SJCRH30 (cell line): ENCODE results near the gene LZTFL1. TPM values are rescaled to one million over a fixed set of nuclear protein-coding genes. Genes with fewer than 3 reads are reported as not detected.
A peak's percentile ranks its signal among the peaks of the same experiment; 100 is the strongest.

Experiments used
- DNase-seq, 2 experiments: peaks; one replicate each; pipeline ENCODE4 v3.0.0-alpha.2; 2015 to 2020
- H3K27ac ChIP-seq: fragments of 250-450 bp; sonication (Bioruptor Pico); 2 replicates; pipeline ENCODE4 v1.5.1; 2020; ENCODE audit warnings: mild to moderate bottlenecking, moderate library complexity
- H3K27me3 ChIP-seq: fragments of 250-450 bp; sonication (Bioruptor Pico); 2 replicates; pipeline ENCODE4 v1.5.1; 2020; ENCODE audit warnings: mild to moderate bottlenecking, moderate library complexity
- H3K36me3 ChIP-seq: fragments of 250-450 bp; sonication (Bioruptor Pico); 2 replicates; pipeline ENCODE4 v1.5.1; 2020; ENCODE audit warnings: mild to moderate bottlenecking, moderate library complexity
- H3K4me1 ChIP-seq: fragments of 250-450 bp; sonication (Bioruptor Pico); 2 replicates; pipeline ENCODE4 v1.5.1; 2020; ENCODE audit warnings: mild to moderate bottlenecking, moderate library complexity
- H3K4me3 ChIP-seq: fragments of 250-450 bp; sonication (Bioruptor Pico); 2 replicates; pipeline ENCODE4 v1.5.1; 2020; ENCODE audit warnings: mild to moderate bottlenecking, moderate library complexity
- H3K9me3 ChIP-seq: fragments of 250-450 bp; sonication (Bioruptor Pico); replicated peaks from 2 replicates; pipeline ENCODE4 v1.5.1; 2020; ENCODE audit warnings: mild to moderate bottlenecking, moderate library complexity
- total RNA-seq: library from RNA; depleted of rRNA; stranded (reverse); fragments of >200 nt; shearing (Covaris generic); gene quantifications from 2 replicates; pipeline ENCODE4 v1.2.3, GENCODE V29; 2014; rRNA removed

The LZTFL1 gene, protein sequence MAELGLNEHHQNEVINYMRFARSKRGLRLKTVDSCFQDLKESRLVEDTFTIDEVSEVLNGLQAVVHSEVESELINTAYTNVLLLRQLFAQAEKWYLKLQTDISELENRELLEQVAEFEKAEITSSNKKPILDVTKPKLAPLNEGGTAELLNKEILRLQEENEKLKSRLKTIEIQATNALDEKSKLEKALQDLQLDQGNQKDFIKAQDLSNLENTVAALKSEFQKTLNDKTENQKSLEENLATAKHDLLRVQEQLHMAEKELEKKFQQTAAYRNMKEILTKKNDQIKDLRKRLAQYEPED
- 10.0 and 14.1 TPM in 2 replicates for total RNA-seq

DNA sequence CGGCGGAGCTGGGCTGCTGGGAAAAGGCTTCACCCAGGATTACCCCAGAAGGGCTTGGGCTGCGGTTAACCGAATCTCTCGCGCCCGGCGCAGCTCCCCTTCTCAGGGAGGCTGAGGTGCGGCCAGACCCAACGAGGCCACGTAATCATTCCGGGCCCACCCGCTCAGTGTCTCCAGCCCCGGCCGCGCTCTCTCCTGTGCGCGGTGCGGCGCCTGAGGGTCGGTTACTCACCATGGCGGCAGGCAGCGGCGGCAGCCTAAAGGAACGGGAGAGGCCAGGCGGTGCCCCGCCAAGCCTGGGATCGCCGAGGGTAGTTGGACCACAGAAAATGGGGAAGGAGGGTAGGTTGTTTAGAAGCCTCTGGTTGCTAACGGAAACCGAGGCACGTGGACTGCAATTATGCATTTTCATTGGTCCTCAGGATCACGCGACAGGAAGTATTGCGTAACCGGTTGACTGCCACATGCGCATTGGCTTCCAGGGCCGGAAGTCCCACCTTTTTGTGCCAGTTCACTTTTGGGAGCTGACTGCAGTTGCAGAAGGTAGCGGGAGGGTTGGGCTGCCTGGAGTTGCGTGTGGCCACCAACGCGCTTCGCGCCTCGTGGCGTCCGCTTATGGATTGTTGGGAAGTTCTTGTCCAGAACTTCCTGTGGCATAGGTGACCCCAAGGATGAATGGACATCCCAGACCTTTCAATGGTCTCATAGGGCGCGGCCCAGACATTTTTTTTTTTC lies at the start of gene LZTFL1:
Gene LZTFL1 (minus strand): TSS at position 363 of the 735 bp plus-strand sequence. CDS start 128 bp downstream, at position 235.
- H3K27me3 ChIP-seq, result no peaks in the 10 kb centered on the region
- DNase-seq, result peak; percentile 91 to 95
- peak within 1 kb of the TSS; percentile 70 for H3K4me3 ChIP-seq
- H3K9me3 ChIP-seq, result no peaks in the 10 kb centered on the region
- no peaks in the 10 kb centered on the region for H3K36me3 ChIP-seq
- no peaks in the 10 kb centered on the region; the same call in 1 of the 2 replicates for H3K4me1 ChIP-seq
- H3K27ac ChIP-seq, result peak within 1 kb of the TSS; percentile 13; the same call in 1 of the 2 replicates

- Histone ChIP-seq H3K27ac (no peak overlapping the region), H3K4me1 (no peaks in the 10 kb centered on the region), H3K36me3 (no peaks in the 10 kb centered on the region), H3K9me3 (no peaks in the 10 kb centered on the region), H3K27me3 (no peaks in the 10 kb centered on the region), H3K4me3 (no peak overlapping the region)
- peak in 1 of 2 experiments; percentile 26 for DNase-seq
These were observed 48.5 kb upstream of the LZTFL1 start for GRCh38 chr3:45890405-45890804.

DNA sequence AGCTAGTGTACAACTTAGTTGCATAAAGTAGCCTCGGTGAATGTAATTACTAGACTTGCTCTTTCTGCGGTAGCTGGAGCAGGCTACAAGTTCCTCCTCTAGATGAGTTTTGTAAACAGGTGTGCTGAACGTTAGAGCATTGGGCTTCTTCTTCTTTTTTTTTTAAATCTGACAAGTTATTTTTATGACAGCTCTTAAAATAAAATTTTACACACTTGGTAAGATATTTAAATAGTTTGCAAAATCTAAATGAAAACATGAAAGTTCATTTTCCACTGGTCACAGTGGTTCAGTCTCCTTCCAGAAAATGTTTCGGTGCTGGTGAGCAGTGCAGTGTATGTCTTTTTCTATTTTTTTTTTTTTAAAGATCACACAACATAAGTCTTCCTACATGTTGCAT lies 47.4 kb upstream of the LZTFL1 start:
- no peak for DNase-seq
- H3K27me3 ChIP-seq, result no peaks in the 10 kb centered on the region
- H3K4me3 ChIP-seq, result no peak overlapping the region
- no peaks in the 10 kb centered on the region for H3K4me1 ChIP-seq
- H3K36me3 ChIP-seq, result no peaks in the 10 kb centered on the region
- no peak overlapping the region for H3K27ac ChIP-seq
- H3K9me3 ChIP-seq, result no peaks in the 10 kb centered on the region

DNA sequence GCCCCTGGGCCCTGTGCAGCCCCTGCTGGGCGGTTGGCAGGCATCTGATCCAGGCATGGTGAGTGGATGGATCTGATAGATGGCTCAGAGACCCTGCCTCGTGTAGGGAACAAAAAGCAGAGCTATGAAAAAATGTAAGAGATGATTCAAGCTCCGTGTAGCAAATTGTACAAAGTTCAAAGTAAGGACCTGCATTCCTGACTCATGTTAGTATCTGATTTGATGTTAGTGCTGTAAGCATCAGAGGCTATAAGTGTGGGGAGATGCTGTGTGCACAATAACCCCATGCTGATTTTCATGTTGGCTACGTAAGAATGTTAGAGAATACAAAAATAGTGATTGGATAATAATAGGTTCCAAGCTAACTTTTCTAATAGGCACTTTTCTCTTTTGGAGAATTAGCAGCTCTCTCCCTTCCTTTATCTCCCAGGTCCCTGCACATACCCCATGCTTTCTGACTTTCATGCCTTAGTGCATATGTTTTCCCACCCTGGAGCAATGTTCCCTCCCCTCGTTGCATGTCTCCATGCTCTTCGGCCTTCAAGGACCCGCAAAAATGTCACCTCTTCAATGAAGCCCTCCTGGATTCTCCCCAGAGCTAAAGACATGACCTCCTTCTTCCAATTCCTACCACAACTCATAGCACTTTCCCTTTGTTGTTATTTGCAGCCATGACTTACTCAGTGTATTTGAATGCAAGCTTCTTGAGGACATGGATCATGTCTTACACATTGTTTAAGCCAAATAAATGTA lies 46.0 kb upstream of the LZTFL1 start:
- Histone ChIP-seq H3K36me3 (no peaks in the 10 kb centered on the region), H3K27me3 (no peaks in the 10 kb centered on the region), H3K4me3 (no peak overlapping the region), H3K9me3 (no peaks in the 10 kb centered on the region), H3K4me1 (no peaks in the 10 kb centered on the region), H3K27ac (no peak overlapping the region)
- no peak for DNase-seq

GRCh38 chr3:45887285-45887684 lies 45.4 kb upstream of the LZTFL1 start:
- no peak for DNase-seq

DNA sequence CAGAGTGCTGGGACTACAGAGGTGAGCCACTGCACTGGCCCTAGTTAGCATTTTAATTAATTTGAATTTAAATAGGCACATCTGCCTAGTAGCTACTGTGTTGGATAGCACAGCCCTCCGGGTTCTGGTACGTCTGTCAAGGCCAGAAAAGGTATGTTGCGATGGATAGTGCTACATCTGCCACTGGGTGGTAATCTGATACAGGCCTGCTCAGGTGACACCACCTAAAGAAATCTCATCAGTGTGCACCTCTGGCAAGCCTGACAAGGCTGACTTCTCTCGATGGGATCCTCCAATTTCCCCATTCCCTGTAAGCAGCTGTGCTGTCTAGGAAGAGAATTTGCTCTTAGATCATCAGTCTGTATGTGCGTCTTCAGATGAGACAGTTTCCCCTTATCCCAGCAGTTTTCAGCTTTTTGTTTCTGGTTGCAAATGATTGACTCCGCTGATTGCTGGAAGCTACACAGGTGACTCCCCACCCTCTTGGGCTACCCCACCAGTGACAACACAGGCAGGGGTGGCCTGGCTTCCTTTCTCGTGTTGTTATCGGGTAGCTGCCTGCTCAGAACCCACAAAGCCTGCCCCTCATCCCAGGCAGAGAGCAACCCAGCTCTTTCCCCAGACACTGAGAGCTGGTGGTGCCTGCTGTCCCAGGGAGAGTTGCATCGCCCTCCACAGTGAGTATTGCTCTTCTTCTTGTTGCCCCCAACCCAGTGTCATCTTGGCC lies 44.2 kb upstream of the LZTFL1 start, which contains the start of gene CCR9:
Gene CCR9 (plus strand): TSS at position 565 of the 727 bp plus-strand sequence. CDS start 8,391 bp downstream, outside the sequence.
- Histone ChIP-seq H3K36me3 (no peaks in the 10 kb centered on the region), H3K27ac (no peak within 1 kb of the TSS), H3K4me1 (no peaks in the 10 kb centered on the region), H3K4me3 (no peak within 1 kb of the TSS), H3K9me3 (no peaks in the 10 kb centered on the region), H3K27me3 (no peaks in the 10 kb centered on the region)
- DNase-seq, result no peak

More at GRCh38 chr3:45887285-45887684, 45.4 kb upstream of the LZTFL1 start:
- Histone ChIP-seq H3K4me1 (no peaks in the 10 kb centered on the region), H3K9me3 (no peaks in the 10 kb centered on the region), H3K4me3 (no peak overlapping the region), H3K36me3 (no peaks in the 10 kb centered on the region), H3K27ac (no peak overlapping the region), H3K27me3 (no peaks in the 10 kb centered on the region)

DNA sequence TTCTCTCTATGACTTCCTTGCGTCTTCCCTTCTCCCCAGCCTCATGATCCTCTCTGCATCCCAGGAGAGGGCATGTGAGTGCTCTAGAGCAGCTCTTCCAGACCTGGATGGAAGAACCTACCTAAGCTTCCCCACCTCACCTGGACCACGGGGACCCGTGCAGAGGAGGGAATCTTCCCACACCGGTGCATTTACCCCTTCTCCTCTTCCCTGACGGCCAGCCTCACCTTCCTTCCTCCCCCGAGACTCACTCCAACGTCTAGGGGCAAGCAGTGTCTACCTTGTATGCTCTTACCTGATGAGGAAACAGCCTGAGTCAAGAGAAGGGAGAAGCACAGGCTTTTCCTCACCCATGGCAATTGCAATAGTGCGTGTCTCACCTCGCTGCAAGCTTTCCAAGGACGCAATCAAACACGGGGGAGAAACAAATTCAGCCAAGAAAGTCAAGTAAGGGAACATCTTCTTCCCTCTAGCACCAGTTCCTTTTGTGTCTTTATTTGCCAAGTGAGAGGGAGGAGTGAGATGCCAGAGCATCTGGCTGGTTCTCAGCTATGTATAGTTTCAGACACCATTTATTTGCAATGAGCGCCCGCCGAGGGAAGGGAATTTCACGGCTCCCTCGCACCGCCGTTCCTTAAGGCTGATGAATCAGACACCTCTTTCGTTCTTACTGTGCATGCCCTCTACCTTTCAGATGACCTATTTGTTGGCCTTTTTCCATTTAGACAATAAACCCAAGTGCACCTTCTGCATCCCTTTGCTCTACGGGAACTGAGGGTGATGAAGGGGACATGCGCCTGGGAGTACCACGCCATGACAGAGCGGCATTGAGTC lies 42.7 kb upstream of the LZTFL1 start:
- H3K27ac ChIP-seq, result no peak overlapping the region
- no peaks in the 10 kb centered on the region for H3K27me3 ChIP-seq
- no peak for DNase-seq
- H3K4me1 ChIP-seq, result no peaks in the 10 kb centered on the region
- no peak overlapping the region for H3K4me3 ChIP-seq
- no peaks in the 10 kb centered on the region for H3K36me3 ChIP-seq
- H3K9me3 ChIP-seq, result no peaks in the 10 kb centered on the region

GRCh38 chr3:45881078-45882022 lies 39.4 kb upstream of the LZTFL1 start:
- H3K27me3 ChIP-seq, result no peaks in the 10 kb centered on the region
- H3K36me3 ChIP-seq, result no peaks in the 10 kb centered on the region
- no peak for DNase-seq
- no peaks in the 10 kb centered on the region for H3K4me1 ChIP-seq
- no peak overlapping the region for H3K4me3 ChIP-seq
- H3K9me3 ChIP-seq, result no peaks in the 10 kb centered on the region
- no peak overlapping the region for H3K27ac ChIP-seq

DNA sequence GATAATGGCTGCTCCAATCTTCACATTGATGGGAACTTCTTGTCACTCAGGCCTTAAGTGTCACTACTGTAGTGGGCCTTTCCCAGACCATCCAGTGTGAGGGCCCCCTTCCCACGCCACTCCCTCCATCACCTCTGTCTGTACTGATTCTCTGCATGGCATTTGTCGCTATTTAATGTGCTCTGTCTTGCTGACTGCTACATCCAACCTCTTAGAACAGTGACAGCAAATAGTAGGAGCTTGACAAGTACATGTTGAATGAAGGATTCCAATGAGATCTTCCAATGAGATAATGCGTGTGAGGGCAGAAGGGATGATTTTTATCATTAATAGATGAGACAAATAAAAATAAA lies 38.8 kb upstream of the LZTFL1 start:
- H3K4me1 ChIP-seq, result no peaks in the 10 kb centered on the region
- H3K4me3 ChIP-seq, result no peak overlapping the region
- no peaks in the 10 kb centered on the region for H3K36me3 ChIP-seq
- no peak for DNase-seq
- no peaks in the 10 kb centered on the region for H3K9me3 ChIP-seq
- no peaks in the 10 kb centered on the region for H3K27me3 ChIP-seq
- no peak overlapping the region for H3K27ac ChIP-seq

DNA sequence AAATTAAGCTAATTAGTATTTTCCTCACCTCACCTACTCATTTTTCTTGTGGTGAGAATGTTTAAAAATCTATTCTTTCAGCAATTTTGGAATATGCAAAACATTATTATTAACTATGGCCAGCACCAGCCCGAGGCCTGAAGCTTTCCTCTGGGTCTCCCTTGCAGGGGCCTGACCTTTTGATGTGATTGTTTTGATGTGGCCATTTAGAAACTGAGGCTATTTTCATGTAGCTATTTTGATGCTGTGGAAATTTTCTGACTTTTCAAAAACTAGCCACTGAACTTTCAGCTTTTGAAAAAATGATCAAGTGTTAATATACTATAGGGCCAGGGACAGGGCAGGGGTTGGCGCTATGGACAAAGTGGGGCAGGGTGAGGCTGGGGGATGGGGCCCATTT lies 36.2 kb upstream of the LZTFL1 start:
- Histone ChIP-seq H3K9me3 (0 out of 2 replicates have a peak, but pooled peaks cover under 1% of the 10 kb centered on the region), H3K27me3 (no peaks in the 10 kb centered on the region), H3K36me3 (no peaks in the 10 kb centered on the region), H3K27ac (no peak overlapping the region), H3K4me1 (no peaks in the 10 kb centered on the region), H3K4me3 (no peak overlapping the region)
- no peak for DNase-seq

- no peak overlapping the region for H3K4me3 ChIP-seq
- H3K9me3 ChIP-seq, result 0 out of 2 replicates have a peak, but pooled peaks cover 2% of the 10 kb centered on the region
- no peak overlapping the region for H3K27ac ChIP-seq
- no peak for DNase-seq
- H3K4me1 ChIP-seq, result no peaks in the 10 kb centered on the region
- H3K27me3 ChIP-seq, result no peaks in the 10 kb centered on the region
- H3K36me3 ChIP-seq, result no peaks in the 10 kb centered on the region
These were observed 32.9 kb upstream of the LZTFL1 start for GRCh38 chr3:45874677-45875346.

- H3K4me3 ChIP-seq, result no peak overlapping the region
- no peaks in the 10 kb centered on the region for H3K4me1 ChIP-seq
- H3K9me3 ChIP-seq, result 0 out of 2 replicates have a peak, but pooled peaks cover 2% of the 10 kb centered on the region
- H3K36me3 ChIP-seq, result no peaks in the 10 kb centered on the region
- no peak for DNase-seq
- no peaks in the 10 kb centered on the region for H3K27me3 ChIP-seq
- no peak overlapping the region for H3K27ac ChIP-seq
These were observed 31.7 kb upstream of the LZTFL1 start for GRCh38 chr3:45873638-45874037.
